Forelimb muscle (tissue), 1 donor: Measurements from ENCODE around the gene CACNA1C. TPM values are rescaled to one million over a fixed set of nuclear protein-coding genes. Genes with fewer than 3 reads are reported as not detected.
"Not testable (repeated sequence)": the region's sequence is repeated elsewhere in the genome, so short reads cannot be mapped to it uniquely, and the experiment has no call there.

ENCODE experiments used
- DNase-seq: peaks from one replicate; pipeline ENCODE4 v3.0.0-alpha.2; 2013; ENCODE audit warnings: low read depth
- polyA plus RNA-seq: library from polyadenylated mRNA; unstranded; fragments of 120-200 nt; gene quantifications from one replicate; pipeline ENCODE4 v1.2.1, GENCODE V29; 2013; ENCODE audit not compliant: insufficient read length

The CACNA1C gene
- polyA plus RNA-seq, 1 donor: 3.2 TPM

DNA sequence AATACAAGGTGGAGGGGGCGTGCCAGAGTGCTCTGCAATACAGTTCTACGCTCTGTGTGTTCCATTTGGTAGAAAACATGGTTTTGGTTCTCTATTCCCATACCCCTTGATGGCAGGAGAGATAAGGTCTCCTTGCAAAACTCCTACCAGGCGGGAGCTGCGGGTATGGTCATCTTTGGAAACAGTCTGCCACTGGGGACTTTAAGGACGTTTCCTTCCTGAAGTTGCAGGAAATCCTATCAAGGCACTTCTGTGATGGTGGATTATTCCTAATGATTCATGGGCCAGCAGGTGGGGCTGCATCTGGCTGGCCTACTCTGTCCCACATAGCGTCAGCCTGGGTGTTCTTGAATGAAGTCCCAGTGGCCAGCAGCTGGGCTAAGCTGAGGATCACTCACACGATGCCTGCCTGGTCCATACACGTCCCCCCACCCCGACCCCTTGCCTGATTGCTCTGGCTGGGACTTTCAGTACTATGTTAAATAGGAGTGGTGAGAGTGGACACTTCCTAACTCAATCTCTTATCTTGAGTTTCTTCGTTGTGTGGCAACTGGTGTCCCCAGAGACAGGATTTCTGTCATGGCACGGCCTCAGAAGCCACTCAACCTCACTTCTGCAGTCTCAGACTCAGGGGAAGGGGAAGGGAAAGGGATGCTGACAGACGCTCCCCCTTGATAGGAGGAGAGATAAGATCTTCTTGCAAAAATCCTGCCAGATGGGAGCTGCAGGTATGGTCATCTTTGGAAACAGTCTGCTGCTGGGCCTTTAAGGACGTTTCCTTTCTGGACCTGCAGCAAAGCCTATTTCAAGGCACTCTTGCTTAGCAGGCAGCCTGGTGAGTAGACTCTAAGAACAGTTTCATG lies 680.9 kb downstream of the CACNA1C start:
- DNase-seq: no peak

DNA sequence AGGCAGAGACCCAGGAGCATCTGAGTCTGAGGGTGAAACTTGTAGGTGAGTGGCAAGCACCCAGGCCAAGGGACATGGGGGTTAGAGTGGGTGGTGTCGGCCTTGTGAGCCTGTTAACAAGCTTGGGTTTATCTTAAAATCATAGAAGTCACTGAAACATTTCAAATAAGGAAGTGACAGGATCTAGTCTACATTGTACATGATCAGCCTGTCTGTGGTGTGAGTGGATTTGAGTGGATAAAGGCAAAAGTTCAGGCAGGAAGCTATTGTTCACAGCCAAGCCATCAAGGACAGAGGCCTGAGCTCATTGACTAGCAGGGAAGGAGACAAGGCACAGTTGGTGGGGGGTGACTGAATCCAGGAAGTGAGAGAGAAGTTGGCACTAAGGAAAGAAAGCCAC lies 682.6 kb downstream of the CACNA1C start:
- DNase-seq: no peak

DNA sequence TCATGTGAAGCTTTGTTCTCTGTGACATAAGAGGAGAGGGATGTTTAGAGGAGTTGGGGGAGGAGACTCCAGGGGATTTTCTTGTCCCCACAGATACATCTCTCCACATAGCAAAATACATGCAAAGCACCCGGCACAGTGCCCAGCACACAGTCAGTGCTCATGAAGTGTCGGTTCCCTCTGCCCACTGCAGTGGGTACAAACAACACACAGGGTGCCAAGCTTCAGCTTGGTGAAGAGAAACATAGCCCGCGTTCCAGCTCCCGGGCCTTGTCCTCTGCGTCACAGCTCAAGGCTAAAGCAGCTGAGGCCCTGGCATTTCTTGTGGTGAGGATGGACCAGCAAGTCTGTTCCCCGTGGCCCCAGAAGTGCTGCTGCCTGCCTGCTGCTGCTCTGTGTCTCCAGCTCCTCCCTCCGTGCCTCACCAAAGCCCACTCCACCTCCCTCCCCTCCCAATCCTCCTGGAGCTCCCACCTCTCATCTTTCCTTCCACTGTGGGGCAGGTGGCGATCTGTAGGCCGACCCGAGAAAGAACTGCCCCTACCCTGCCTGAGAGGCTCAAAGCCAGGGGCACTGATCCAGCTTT lies 685.0 kb downstream of the CACNA1C start:
- no peak for DNase-seq

- no peak for DNase-seq
These were observed 686.3 kb downstream of the CACNA1C start for GRCh38 chr12:2739069-2739468.

DNA sequence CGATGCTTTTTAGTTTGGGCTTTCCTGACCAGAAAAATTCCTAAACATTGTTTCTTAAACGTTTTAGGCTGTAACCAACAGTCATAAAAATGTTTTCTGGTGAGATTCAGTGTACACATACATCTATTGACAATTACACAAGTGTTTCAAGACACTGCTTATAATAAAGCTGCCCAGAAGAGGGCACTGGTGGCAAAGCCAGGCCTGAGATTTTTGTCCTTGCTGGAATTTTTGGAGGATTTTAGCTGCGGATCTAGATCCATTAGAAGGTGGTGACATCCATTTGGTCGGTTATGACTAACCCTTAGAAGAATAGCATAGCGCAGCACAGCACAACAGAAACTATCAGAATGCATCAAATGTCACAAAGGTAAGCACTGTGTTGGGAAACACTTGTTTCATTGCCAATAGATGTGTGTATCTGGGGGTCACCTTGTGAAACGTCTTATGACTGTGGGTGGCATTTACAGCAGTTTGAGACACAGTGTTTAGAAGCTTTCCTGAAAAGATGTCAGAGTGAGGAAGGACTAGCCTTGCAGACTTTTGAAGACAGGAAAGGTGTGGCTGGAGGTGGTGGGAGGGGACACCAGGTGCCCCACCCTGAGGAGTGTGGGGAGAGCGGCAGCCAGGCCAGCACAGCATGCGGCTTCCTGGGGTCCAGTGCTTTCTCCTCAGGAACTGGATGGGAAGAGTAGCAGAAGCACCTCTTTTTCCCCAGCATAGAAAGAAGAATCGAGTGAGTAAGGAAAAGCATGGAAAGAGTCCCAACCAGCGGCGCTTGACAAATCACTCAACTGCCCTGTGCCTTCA lies 687.2 kb downstream of the CACNA1C start:
- no peak for DNase-seq

DNA sequence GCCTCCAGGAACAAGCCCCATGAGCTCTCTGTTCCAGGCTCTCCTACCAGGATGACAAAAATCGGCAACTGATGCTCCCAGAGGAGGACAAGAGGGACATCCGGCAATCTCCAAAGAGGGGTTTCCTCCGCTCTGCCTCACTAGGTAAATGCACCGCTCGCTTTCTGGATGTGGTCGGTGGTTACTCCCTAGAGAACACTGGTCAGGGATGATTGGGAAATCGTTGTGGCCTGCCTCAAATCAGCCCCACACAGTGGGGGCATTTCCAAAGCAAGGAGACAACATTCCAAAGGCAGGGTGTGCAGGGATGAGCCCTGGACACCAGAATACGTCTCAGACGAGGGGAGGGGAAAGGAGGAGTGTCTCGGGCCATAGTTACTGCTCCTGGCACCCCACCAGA lies 689.2 kb downstream of the CACNA1C start:
- DNase-seq: not testable (repeated sequence)

- no peak for DNase-seq
These were observed 690.7 kb downstream of the CACNA1C start for GRCh38 chr12:2743478-2743877.

DNA sequence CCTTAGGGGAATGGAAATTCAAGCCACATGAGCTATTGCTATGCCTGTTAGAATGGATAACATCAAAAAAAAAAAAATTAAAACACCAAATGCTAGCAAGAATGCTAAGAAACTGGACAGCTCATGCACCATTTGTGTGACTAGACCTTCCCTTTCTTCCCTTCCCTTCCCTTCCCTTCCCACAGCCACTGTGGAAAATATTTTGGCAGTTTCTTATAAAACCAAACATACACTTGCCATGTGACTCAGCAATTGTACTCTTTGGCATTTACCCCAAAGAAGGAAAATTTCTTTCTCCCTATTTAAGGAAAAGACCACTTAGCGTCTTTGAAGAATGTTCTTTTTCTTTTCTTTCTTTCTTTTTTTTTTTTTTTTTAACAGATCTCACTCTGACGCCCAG lies 692.9 kb downstream of the CACNA1C start:
- DNase-seq: no peak

Other genes starting within 250 kb of the CACNA1C start
- gene LRTM2, start 232.4 kb upstream of the CACNA1C start, polyA plus RNA-seq: 0.81 TPM
- 2.0 TPM for gene CACNA2D4, start 134.3 kb upstream of the CACNA1C start, polyA plus RNA-seq
- gene DCP1B, start 48.5 kb upstream of the CACNA1C start, polyA plus RNA-seq: 13.8 TPM